ENCODE results near the gene KCNJ14.

Gene KCNJ14

DNA sequence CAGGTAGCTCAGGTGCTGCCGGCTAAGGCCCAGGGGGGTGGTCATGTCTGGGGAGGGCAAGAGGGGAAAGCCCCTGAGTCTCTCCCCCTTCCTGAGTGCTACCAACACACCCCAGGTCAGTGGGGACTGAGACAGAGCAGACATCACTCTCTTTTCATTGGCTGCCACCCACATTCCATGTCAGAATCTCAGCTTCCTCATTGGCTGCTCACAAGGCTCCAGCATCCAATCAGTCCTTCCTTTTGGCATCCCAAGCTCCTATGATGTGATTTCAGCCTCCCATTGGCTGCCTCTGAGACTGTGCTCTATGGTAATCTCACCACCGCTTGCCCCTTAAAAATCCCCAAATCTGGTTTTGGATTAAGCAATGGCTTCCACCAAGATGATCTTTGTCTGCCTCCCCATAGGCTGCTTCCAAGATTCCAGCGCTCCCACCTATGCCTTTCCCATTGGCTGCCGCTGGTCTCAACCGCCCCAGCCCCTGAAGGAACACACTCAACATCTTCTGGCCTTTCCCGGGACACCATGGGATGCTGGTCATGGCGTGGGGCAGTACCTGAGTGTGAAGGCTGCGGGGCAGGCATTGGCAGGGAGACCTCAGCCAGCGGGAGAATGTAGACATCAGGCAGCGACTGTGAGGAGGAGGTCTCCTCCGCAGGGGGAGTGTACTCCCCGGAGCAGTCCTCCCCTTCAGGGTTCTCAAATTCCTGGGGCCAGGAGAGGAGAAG lies 54.3 kb downstream of the KCNJ14 start:
- DNase-seq: no peak

DNA sequence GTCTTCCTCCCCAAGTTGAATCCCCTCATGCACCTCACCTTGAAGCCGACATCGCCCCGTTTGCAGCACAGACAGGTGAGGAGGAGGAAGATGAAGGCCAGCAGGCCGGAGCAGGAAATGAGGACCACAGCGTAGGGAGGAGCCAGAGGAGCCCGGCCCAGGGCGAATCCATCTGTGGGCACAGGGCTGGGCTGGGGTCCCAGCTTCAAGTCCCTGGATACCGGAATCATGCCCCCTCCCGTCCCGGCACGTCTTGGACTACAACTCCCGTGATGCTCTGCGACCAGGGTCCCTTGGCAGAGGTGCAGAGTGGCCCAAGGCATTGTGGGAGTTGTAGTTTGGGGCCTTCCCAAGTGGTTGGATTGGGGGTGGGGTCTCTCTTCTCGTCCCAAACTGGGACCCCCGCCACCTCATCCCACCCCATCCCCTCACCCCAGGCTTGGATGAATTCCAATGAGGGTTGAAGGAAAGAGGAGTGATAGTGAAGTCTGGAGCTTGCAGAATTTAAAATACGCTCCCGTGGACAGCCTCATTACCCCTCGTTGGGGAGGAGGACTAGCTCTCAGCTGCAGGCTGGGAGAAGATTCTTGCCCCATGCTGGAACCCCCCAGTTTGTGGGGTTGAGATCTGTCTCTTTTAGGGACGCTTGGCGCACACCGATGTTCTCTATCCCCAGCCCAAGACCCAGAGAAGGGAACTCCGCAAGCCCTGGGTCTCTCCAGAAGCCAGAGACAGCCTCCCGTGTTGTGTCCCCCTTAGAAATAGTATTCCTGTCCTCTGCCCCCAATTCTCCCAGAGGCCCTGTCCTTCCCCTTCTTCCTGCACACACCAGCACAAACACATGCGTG lies 55.3 kb downstream of the KCNJ14 start:
- peak; percentile 49 for DNase-seq

DNA sequence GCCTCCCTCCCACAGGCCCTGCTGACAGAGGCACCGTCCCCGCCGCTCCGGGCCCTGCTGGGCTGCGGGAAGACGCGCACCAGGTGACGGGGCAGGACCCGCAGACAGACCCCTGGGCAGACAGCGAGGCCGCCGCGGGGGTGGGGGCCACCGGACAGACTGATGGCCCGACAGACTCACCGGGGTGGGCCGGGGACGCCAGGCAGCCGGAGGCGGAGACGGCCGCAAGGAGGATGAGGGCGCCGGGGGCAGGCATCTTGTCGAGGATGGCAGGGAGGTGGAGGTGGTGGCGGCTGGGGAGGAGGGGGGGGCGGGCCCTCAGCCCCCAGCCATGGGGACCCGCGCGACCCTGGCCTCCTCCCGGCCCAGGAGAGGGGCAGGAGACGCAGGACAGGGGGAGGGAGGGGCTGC lies 56.0 kb downstream of the KCNJ14 start:
- no peak for DNase-seq

DNA sequence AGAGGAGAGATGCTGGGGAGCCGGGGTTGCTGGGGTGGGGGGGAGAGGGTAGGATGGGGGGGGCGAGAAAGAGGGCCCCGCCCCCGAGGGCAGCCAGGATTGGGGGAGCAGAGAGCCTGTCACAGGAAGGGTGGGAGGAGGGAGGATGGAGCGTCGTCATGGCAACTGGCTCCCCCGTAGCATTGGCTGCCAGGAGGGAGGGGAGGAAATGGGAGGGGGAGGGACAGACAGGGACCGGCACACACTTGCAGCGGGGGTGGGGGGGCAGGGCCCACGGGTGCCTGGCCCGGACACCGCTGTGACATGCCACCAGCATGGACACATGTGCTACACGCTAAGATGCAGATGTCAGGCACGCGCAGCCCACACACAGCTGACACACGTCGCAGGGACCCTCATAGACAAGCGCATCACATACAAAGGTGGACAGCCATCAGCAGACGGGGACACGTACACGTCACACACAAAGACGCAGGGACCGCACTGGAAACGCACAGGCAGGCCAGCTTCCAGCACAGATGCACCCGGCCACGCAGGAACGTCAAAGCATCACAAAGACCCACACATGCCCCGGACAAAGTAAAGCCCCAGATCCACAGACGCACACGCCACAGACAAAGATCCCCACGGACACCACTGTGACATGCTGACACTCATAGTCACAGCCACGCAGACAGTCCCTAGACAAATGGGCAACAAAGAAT lies 56.6 kb downstream of the KCNJ14 start, which contains the start of gene LMTK3:
Gene LMTK3 (minus strand): TSS at position 36 of the 704 bp plus-strand sequence. CDS start 259 bp downstream, outside the sequence.
- peak; percentile 41 for DNase-seq

DNA sequence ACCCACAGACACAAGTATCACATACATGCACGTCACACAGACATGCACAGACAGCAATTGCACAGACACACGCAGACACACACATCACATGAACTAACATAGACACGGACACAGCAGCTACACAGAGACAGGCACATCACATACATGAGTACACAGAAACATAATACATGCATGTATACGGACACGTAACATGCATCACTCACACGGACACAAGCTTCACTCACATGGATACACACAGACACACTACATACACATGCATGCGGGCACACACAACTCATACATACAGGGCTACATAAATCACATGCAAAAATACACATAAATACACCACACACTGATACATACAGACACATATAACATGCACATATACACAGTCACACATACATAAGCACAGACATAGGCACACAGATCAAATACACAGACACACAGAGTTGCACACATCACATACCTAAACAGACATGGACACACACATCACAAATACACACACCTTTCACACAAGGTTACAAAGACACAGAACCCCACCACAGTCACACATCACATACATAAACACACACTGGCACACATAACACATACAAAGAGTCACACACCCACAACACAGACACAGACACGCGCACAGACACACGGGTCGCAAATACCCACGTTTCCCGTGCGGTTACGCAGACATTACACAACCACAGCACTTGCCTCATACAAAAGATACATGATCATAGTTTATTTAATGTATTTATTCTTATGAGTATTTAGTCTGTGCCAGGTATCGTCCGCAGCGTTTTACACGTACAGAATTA lies 57.3 kb downstream of the KCNJ14 start:
- DNase-seq: no peak

DNA sequence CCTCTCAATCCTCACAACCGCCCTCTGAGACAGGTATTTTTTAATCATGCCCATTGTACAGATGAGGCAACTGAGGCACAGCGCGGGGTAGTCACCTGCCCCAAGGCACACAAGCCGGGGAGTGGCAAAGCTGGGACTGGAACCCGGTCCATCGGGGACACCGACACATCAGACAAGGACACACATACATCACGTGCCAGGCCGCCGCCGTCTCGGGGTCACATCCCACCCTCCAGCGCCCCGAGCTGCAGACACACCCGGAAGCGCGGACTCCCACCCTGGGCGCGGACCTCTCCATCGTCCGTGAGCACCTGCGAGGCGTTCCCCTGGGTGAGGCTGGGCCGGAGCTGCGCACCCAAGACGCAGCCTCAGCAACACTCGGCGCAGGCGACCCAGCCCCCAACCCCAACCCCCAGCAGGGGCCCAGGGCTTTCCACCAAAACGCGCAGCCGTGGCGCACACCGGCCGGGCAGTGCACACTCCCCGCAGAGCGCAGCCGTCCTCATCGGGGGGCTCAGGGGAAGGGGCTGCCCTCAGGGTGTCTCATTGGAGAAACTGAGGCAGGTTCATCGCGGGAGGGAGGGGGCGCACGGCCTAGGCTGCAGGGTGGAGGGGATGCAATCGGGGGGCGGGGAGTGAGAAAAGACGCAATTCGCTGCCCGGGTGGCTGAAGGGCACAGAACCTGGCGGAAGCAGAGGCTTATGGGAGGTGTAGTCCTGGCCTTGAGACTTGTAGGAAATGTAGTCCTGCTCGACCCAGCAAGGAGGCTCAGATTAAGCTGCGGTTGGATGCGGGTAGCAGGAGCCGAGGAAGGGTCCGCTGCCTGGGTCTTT lies 58.1 kb downstream of the KCNJ14 start:
- peak; percentile 77 for DNase-seq

DNA sequence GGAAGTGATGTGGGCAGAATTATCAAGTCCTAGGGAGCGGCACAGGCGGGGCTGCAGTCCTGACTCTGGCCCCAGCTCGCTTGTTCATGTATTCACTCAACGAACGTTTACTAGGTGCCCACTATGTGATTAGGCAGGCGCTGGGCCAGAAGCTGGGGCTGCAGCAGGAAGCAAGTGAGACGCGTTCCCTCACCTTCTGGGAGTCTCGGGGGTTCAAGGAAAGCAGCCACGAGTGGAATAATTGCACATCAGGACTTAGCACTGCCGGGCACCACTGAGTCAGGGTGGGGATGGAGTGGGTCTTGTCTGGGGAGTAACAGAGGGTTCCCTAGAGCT lies 58.7 kb downstream of the KCNJ14 start:
- no peak for DNase-seq

DNA sequence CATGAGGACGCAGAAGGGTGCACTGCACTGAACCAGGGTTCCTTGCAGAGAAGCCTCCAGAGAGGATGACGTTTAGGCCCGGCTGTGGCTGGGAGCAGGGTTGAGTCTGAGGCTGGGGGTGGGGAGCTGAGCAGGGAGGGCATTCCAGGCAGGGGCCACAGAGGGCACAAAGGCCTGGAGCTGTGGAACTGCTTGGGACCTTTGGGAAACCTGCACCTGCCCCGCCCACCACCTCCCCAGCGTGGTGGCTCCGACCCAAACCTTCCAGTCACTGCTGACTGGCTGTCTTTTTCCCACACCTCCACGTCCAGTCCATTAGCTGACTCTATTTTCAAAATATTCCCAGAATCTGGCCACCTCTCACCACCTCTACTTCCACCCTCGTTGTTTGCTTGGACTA lies 61.2 kb downstream of the KCNJ14 start:
- no peak for DNase-seq

Data from NCI-H2171 (cell line).